G401.6 (cell line): ENCODE results near the gene PSMB7.

ENCODE experiments used
- FAIRE-seq: peaks from 2 replicates; lab custom pipeline; 2012; peaks lifted over from hg19 to GRCh38; lab: Jason Lieb, UNC

PSMB7 gene

DNA sequence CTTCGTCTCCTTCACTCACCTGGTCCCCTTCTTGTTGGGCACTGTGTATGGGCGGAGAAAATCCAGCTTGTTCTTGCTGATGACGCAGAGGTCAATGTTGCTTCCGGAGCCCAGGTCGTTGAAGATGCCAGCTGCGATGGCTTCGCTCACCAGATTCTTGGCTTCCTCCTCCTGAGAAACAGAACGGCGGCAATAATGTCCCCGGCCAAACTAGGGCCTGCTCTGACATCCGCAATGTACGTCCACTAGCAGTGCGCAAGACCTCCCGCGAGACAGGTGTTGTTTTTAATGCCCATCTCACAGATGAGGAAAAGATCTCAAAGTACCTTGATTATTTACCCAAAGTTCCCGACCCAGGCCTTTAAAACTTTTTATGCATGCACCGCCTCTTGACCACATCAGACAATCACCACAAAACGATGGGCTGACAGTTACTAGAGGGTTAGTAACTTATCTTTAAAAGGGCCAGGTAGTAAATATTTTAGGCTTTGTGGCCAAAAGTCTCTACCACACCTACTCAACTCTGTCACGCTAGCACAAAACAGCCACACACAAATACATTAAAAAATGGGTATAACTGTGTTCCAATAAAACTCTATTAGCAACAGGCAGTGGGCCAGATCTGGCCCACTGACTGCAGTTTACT is 58.4 kb downstream of the PSMB7 start:
- no peak for FAIRE-seq

GRCh38 chr9:124355941-124356744 is 59.1 kb downstream of the PSMB7 start:
- no peak for FAIRE-seq

GRCh38 chr9:124355039-124355940 is 60.0 kb downstream of the PSMB7 start:
- no peak for FAIRE-seq

DNA sequence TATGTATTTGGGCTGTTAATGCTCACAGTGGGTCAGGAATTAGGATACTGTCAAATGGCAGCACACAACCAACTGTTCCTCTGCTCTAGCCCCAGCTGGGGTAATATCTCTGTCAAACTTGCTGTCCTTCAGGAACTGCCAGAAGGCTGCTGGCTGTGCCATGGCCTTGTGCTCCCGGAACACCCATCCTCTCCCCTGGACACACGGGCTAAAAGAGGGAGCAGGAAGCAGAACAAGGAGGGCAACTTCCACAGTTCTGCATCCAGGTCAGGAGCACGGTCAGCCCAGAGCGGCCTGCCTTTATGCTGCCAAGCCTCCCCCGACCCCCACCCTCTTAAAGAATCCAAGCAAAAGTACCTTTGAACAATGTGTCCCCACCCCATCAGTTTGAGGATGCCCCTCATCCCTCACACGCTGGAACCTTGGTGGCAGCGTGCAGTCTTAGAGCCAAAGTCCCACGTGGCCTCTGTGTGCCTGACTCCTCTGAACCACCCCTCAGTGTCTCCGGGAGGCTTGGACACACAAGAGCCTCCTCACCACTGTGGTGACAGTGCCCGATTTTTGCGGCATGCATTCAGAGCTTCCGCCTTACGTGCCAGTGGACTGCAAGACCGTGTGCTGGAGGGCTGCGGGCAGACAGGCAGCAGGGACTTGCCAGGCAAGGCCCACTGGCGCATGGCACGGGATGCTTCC is 60.8 kb downstream of the PSMB7 start:
- no peak for FAIRE-seq

DNA sequence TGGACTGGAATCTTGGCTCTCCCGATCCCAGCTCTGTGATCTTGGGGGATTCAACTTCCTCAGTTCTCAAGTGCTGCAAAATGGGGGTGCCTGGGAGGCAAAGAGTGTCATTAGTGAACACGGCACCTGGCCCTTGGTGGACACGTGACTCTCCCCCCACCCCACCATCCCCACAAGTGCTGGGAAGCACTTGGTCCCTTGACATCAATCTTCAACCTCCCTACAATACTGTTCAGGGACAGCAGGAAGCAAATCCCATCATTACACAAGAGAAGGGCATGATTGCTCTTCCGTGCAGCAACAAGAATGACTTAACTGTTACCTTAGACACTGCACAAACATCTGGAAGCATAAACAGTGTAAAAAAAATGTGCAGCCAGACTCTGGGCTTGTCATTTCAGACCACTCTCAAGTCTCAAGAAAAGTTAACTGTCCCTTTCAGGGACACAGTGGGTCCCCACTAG is 61.4 kb downstream of the PSMB7 start:
- no peak for FAIRE-seq

DNA sequence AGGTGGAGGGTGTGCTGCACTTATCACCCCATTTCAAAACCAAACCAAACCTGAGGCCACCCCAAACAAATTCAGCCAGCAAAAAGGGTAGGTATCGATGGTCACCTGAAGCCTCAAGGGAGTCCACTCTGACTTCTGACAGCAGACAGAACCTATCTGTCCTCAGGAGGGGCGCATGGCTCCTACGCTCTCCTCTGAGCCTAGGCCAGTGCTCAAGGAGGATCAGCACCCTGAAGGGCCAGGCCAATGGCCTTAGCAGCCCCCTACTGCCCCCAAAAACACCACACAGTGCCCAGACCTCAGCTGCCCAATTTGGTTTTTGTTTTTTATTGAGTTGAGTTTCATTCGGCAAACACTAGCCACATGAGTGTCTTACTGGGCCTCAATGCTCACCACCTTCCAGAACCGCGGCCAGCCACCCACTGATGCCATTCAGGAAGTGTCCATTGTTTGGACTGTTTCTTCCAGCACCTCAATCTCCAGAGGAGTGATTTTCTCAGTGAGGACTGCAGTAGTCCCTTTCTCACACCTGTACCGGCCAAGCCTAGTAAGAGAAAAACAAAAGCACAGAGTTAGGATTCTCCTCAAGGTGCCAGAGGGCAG is 62.0 kb downstream of the PSMB7 start:
- no peak for FAIRE-seq

DNA sequence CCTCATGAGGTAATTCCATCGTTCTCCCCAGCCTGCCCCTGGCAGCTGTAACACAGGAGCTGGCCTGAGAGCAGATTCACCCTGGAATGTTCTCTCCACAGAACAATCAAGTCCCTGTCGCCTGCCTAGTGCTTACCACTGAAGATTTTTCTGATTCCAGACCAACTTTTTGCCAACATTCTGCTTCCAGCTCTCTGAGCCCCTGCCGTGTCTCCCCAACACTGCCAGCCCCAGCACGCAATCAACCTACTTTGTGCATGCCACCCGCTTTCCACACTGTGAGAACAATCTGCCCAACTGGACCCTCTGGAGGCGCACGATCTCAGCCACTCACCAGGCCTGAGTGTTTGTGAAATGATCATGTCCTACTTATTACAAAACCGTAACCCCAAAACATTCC is 62.6 kb downstream of the PSMB7 start:
- FAIRE-seq = no peak

DNA sequence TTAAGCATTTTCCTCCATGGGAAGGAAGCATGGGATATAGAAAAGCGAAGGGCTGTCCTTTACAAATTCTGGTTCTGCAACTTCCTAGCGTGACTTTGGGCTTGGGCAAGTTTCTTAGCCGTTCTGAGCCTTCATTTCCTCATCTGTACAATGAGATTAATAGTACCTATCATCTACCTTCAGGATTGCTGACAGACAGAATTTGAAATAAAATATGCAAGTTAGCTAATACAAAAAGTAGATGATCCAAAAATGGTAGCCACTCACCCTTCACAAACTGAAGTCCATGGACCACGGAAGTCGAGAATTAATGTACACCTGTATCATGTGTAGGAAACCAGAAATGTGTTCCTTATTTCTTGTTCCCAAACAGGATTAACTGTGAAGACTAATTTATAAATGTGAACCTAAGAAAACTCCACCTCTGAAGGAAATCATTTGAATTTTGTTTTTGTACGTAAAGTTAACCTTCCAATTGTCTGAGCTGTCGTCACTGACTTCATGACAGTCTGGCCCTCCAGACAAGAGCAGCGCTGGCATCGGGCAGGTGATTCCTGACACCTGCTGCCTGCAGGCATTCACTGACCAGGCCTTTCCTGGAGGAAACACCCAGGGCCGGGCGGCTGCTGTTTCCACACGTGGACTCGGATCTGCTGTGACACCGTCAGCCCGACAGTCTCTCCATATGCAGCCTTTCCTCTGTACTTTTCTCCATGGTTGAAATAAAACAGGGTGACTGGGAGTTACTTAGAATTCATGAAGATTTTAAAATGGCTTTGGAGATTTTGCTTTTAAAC is 63.4 kb downstream of the PSMB7 start:
- FAIRE-seq = no peak

GRCh38 chr9:124350494-124351263 is 64.6 kb downstream of the PSMB7 start:
- FAIRE-seq = no peak

GRCh38 chr9:124349675-124350493 is 65.4 kb downstream of the PSMB7 start:
- FAIRE-seq = no peak

- FAIRE-seq = peak; percentile 21
These were observed 66.0 kb downstream of the PSMB7 start for GRCh38 chr9:124349267-124349666.

GRCh38 chr9:124348831-124349230 is 66.4 kb downstream of the PSMB7 start:
- no peak for FAIRE-seq

DNA sequence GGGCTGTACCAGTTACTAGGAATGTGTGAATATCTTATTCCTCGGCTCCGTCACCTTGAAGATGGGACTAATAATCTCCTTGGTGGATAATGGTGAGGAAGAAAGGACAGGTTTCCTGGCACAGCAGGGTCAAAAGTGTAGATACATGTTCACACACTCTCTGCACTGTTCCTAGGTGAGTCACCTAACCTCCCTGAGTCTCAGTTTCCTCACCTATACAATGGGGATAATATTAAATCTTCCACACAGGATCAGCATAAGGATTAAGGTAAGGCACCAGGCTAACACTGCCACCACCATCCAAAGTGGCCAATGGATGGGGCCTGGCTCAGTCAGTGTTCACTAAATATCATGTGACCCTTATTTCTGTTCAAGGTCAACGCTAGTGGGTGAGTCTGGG is 66.9 kb downstream of the PSMB7 start:
- FAIRE-seq = no peak

DNA sequence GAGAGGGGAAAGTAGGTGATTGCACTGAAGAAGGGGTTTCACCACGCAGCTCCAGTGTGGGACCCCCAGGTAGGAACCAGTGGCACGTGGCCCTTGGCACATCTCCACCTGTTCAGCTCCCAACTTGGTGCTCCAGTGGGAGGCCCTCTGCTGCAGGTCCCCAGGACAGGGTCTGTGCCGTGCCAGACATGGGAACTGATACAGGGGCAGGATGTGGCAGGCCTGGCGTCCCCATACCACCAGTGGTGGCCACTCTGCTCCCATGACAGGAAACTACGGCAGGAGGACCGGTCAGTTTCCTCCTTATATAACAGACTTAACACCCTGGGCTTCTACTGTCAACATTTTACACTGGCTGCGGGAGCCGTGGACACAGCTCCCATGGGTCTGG is 67.3 kb downstream of the PSMB7 start:
- FAIRE-seq = no peak

- no peak for FAIRE-seq
These were observed 67.9 kb downstream of the PSMB7 start for GRCh38 chr9:124347206-124347967.

- no peak for FAIRE-seq
These were observed 68.7 kb downstream of the PSMB7 start for GRCh38 chr9:124346347-124347163.

- no peak for FAIRE-seq
These were observed 69.4 kb downstream of the PSMB7 start for GRCh38 chr9:124345751-124346281.
